GM21526 (cell line): ENCODE data around the gene MST1.

Source experiments
- ATAC-seq: cut with Tn5 transposase; IDR thresholded peaks from one replicate; pipeline ENCODE4 v1.9.1; 2021; ENCODE audit warnings: moderate library complexity; ENCODE audit not compliant: unreplicated experiment, low FRiP score

MST1 gene

DNA sequence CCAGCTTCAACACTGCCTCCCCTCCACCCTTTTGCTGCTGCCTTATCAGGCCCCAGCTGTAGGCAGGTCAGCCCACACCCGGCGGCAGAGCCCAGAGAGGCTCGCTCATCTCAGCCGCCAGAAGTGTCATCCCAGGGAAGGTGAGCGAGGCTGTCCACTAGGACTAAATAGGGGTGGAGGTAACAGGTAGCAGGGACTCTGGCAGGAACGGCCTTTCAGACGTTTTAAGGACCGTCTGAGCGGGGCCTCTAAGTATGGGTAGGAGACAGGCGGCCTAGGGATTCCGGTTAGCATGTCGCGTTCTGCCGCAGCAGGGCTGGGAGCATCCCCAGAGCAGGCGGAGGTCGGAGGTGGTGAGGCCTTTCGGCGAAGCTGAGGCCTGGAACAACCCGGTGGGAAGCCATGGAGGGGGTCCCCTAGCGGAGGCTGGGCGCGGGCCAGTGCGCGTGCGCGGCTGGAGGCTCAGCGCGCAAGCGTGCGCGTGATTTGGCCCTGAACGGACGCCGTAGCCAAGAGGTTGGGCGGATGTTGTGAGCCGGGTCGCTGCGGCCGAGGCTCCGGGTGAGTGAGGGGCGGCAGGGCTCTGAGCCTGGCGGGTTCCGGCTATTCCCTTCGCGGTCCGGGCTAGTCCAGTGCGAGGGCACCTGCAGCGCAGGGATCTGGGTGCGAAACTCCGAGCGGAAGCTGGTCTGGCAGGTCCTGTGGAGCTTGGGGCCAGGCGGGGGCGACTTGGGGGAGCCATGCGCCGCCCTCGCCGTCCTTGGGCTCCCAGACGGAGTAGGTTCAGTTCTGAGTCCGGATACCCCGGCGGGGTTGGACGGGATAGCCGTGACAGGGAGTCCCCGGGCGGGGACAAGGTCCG is at the start of gene MST1, which contains the start of gene RNF123:
Gene MST1, minus strand, starts transcription at position 429 of the 862 bp plus-strand sequence. CDS start 783 bp downstream, outside the sequence.
Gene RNF123, plus strand, starts transcription at position 512 of the 862 bp plus-strand sequence. CDS start 1,609 bp downstream, outside the sequence.
- ATAC-seq: peak; percentile 58

DNA sequence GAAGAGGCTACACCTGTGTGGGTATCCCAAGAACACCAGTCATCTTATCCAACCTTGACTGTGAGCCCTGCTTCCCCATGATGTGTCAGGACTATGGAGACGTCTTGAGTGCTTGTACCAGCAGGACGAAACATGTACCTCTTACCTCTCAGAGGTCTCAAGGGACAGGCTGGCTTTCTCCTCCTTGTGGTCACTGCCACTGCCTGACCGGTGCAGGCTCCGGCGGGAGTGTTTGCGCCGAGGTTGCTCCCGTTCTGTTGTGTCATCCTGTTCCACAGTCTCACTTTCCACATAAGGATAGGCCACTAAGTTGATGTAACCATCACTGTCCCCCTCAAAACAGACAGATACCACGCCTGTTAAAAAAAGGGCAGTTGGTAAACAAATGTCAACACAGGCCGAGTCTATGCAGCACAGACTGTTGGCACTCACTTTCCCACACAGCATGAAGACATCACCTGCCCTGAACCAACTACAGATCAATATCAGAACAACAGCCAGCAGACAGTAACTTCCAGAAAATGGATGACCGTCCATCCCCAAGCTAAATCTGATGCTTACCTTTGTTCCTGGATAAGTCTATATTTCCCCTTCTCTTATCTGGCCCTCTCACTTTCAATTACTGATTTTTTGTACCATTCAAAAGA is 48.9 kb upstream of the MST1 start:
- no peak for ATAC-seq

DNA sequence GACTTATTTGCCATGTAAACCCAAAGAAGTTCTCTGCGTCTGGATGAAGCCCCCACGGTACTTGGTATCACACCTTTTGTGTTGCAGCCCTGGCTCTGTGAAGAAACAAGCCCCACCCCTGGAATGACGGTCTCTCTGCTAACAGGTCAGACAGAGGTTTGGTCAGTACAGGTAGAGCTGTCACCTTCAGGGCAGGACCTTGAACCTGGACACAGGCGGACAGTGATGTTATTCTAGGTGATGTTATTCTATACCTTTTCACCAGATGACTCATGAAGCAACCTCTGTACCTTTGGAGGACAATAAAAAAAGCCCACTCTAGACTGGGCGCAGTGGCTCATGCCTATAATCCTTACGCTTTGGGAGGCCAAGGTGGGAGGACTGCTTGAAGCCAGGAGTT is 45.5 kb upstream of the MST1 start:
- ATAC-seq: no peak

DNA sequence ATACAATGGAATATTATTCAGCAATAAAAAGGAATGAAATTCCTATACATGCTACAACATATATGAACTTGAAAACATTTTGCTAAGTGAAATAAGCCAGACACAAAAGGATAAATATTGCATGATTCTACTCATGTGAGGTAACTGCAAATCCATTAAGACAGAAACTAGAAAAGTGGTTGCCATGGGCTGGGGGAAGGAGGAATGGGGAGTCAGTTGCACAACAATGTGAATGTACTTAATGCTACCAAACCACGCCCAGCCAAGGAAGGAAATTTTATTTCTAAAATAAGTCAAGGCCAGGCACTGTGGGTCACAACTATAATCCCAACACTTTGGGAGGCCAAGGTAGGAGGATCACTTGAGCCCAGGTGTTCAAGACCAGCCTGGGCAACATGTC is 44.3 kb upstream of the MST1 start:
- no peak for ATAC-seq

DNA sequence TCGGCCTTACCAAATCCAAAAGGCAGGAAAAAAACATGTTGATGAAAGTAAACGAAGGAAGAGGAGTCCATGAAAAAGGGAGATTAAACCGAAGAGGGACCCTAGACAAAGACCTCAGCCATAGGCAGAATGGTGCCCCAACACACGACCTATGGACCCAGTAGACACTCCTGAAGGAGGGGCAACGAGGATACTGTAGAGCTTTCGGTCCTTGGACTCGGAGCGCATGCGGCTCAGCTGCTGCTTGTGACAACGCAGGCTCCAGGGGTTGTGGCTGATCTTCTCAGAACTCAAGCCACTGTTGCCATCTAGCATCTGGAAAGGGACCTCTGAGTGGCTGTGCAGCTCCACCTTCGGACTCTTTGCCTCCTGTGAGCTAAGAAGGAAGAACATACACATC is 43.3 kb upstream of the MST1 start:
- ATAC-seq: no peak

DNA sequence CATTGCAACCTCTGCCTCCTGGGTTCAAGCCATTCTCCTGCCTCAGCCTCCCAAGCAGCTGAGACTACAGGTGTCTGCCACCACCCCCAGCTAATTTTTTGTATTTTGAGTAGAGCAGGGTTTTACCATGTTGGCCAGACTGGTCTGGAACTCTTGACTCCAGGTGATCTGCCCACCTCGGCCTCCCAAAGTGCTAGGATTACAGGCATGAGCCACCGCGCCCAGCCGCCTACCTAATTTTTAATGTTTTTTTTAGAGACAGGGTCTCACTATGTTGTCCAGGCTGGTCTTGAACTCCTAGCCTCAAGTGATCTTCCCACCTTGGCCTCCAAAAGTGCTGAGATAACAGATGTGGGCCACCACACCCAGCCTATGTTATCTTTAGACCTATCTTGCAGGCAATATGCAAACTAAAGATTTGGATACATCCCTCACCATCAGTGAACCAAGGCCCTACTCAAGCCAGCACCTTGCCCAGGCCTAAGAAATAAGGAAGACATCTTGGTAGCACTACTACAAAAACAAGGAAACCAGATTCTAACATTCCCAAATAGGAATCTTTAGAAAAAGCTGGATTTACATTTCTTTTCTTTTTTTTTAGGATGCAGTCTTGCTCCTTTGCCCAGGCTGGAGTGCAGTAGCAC is 40.8 kb upstream of the MST1 start:
- ATAC-seq: no peak

DNA sequence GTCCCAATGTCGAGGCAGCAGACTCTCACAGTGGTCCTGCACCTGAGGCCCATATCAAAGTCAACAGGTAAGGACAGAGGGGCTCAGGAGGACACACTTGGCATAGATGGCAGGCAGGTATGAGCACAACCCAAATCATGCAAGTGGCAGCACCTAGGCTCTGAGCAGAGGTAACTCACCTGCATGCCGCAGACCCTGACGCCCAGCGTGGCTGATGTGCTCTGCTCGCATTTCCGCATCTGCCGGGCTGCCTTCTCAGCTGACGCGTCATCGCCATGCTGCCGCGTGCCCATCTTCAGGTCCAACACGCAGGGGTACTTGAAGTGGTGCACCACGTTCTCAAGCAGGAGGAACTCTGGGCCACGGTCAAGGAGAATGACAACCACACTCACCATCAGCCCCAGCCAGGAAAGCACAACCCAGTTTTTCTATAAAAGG is 38.7 kb upstream of the MST1 start:
- no peak for ATAC-seq

DNA sequence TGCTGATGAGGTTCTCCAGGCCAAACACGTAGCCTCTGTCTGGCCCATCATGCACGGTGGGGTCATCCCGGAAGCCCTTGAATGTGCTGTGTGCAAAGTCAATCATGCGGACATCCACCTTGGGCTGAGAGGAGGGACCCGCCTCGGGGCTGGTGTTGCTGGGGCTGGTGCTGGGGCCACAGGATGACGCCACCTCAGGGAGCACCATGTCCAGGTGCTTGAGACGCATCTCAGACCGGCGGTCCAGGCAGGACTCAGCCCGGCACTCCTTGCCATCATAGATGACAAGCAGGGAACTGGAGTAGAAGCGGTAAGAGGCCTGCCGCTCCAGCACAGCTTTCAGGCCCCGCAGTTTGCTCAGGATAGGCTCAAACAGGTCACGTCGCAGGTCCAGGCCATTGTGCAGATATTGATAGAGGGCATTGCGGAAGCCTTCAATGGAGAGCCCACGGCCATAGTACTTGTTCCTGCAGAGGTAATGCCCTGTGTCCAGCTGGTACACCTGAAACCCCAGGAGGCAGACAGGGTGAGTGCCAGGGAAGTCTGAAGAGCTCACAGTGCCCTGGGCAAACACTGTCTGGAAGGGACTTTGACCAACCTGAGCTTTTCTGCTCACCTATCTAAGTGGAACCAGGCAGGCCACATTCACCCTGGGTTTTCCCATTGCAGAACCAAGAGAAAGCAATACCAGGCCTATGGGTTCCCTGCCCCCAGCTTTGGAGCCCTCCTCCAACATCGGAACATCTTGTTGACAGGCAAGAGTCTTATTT is 38.1 kb upstream of the MST1 start:
- ATAC-seq: no peak

DNA sequence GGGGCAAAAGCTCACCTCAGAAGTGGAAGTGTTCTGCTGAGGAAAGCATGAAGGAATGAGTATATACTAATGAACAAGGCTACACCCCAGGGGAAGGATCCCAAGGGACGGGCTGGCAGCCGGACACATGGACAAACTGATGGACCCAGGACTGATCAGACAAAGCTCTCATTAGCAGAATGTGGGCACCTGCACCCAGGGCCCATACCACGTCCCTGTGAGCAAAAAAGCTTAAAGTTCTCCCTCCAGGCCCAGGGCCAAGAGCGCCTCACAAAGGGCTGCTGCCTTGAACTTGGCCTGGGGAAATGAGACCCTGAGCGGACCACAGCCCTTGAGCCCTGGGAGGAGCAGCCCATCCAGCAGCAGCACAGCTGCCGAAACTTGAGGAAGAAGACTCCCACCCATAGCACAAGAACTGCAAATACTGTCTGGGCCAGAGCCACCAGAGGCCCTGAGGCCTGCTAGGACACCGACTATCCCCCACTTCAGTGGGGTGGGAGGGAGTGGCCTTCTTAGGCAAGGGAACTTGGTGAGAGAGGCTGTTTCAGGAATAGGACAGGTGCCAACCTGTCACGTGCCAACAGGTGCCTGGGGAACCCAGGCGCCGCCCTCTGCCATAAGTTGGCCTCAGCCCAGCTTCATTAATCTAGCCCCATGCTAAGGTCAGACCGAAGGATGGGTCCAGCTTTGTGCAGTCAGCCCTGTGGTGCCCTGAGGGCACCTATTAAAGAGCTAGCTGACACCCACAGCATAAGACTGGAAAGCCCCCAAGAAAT is 36.8 kb upstream of the MST1 start:
- ATAC-seq: no peak

DNA sequence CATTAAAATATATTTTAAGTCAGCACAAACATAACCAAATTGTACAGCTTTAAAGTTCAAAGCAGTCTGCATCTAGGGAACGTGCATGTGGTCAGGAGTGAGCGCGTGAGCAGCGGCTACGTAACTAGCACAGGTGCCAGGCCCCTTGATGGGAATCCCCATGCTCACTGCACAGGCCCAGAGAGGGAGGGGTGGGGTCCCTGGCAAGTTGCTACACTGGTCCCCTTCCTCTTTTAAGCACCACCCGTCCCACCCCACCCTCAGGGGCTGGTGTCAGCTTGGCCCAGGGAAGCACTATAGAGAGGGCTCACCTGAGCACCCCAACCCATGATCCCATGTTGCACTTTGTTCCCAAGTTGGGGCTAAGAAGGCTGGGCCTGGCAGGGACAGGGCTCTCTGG is 35.3 kb upstream of the MST1 start:
- no peak for ATAC-seq

DNA sequence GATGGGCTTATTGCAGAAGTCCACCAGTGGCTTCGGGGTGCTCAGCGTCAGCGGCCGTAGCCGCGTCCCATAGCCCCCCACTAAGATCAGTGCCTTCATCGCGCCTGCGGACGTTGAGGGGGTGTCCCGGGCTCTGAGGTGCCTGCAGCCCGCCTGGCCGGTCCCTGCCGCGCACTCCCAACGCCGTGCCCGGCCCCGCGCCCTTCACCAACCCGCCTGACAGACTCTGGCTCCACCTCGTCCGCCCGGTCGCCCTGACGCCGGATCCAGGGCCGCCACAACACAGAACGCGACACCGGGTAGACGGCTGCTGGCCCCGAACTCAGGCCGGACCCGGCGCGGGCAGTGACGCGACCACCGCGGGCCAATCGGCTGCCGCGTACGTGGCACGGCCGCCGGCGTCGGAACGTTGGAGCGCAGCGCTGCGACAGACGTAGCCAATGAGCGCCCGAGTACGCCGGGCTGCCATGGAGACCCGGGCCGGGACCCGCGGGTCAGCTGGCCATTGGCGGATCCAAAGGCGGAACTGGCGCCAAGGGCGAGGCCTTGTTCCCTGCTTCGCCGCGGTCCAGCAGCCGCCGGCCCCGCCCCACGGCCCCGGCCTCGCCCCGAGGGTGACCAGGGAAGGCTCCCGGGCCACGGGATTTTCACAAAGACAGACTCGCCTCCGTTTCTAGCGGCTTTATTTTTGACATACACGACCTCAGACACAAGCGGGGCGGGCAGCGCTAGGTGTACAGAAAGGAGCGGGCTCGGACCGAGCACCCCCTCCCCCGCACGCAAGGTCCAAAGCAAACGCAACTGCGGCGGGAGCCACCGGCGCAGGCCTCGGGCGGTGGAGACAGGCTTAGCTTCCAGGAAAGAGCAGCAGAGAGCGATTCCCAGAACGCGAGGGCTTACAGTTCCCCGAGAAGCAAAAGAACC is 34.6 kb upstream of the MST1 start, which contains the start of gene GMPPB:
Gene GMPPB, minus strand, starts transcription at position 324 of the 924 bp plus-strand sequence. Its CDS starts 225 bp downstream, at position 99.
- peak; percentile 65 for ATAC-seq

DNA sequence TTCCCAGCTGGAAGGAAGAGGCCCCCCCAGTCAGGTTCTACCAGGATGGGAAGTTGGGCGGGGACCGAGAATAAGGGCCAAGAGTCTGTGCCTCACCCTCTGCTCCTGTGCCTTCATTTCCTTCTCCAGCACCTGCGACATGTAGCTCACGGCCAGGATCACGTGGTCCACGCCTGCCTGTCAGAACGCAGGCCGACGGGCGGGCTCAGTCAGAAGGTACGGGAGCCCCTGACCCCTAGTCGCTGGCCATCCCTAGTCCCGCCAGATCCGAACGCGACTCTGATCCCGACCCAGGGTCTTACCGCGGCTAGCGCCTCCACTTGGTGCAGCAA is 34.0 kb upstream of the MST1 start:
- no peak for ATAC-seq

DNA sequence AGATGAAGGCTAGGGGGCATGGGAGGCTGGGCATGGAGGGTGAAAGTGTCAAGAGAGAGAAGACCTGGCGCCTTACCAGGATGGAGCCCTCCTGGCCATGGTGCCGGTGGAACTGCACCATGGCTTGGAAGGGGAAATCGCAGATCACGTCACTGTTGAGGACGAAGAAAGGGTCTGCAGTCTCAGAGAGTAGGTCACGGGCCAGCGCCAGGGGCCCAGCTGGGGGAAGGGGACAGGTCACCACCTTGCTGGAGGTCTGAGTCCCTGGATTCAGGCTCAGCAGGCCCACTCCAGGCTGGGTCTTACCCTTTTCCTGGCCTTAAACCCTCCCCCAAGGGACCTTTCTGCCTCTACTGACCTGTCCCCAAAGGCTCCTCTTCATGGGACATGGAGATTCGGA is 33.6 kb upstream of the MST1 start:
- ATAC-seq: no peak

DNA sequence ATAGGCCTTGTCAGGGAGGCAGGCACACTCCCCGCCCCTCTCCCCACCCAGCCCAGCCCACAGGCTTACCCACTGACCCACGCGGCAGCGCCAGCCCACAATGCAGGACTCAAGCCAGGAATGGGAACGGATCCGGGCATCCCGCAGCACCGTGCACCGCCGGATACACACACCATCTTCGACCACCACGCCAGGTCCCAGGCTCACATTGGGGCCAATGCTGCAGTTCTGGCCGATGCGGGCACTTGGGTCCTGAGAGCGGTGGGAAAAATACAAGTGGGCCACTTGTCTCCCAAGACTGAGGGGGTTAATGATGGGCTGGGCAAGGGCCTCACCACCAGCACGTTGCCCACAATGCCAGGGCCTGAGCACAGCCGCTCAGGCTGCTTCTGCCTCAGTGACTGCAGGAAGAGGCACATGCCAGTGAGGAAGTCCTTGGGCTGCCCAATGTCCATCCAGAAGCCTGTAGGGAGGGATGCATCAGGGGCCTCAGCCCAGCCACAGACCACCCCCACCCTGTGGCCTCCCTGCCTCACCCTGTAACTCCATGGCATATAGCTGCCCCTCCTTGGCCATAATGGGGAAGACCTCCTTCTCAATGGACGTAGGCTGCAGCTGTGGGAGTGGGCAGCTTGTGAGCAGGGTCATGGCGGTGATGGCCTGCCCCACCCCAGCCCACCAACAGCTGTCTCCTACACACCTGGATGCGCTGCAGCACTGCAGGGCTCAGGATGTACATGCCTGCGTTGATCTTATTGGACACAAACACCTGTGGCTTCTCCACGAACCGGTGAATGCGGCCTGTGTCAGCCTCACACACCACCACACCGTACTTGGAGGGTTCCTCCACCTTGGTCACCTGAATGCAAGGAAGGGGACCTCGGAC is 32.9 kb upstream of the MST1 start:
- ATAC-seq: no peak

DNA sequence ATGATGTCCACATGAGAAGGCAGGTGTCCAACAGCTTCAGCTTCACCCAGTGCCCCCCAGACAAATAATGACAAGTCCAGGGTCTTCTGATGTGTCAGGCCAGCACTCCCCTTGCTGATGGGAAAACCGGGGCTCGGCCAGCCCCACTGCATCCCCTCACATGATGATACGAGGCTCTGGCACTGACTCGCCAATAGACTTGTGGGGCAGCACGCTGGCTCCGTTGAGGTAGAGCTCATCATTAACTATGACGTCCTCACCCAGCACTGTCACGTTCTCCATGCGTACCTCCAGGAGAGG is 32.3 kb upstream of the MST1 start:
- ATAC-seq: no peak

DNA sequence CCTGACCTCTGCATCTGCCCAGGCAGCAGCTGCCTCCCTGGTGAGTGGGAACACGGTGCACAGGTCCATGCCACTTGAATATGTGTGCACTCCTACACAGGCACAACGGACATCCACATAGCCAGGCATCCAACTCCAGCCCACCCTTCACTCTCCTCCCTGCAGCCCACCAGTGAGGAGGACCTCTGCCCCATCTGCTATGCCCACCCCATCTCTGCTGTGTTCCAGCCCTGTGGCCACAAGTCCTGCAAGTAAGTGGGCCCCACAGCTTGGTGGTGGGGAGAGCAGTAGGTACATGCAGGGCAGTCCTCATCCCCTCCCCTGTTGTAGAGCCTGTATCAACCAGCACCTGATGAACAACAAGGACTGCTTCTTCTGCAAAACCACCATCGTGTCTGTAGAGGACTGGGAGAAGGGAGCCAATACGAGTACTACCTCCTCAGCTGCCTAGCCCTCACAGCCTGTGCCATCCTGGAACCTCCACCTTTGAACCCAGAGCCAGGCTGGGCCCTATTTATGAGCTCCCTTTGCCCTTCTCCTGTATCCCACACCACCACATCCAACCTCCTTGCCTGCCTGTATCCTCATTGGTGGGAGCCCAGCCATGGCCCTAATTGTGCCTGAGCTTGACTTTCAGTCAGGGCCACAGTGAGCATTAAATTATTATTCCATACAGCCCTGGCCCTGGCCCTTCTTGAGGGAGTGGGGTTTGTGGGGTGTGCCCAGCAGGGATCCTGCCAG is 31.8 kb upstream of the MST1 start:
- ATAC-seq: no peak

DNA sequence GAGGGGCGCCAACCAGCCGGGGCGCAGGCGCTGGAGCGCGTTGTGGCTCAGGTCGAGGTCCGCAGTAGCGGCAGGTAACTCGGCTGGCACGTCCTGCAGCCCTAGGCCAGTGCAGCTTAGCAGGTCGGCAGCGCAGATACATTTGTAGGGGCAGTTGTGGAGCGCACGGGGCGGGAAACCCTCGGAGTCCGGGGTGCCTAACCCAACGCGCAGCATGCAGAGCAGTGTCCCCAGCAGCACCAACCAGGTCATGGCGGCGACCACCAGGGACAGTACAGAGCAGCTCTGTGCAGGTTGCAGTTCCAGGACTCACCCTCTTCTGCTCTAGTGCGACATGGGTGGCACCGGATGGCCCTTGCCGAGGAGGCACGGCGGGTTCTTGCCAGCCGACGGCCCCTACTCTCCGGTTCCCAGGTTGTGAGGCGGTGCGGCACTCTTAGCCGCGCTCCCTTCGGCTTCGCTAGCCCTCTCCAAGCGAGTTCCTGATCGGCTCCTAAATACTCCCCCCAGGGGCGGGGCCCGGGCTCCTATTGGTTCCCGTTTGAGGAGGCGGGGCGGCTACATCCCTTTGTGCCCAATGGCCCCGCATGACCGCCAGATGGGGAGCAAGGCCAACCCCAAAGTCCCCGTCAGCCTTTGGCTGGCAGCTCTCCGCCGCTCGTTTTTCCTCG is 30.1 kb upstream of the MST1 start, which contains the start of gene AMIGO3:
Gene AMIGO3, minus strand, starts transcription at position 471 of the 671 bp plus-strand sequence. Its CDS starts 219 bp downstream, at position 252.
- peak; percentile 38 for ATAC-seq
